IPS-18a (cell line): ENCODE data around the gene URGCP.

Source experiments
- H3K27ac ChIP-seq: one replicate; pipeline ENCODE4 v1.5.1; 2013; ENCODE audit warnings: low read length
- H3K27me3 ChIP-seq: one replicate; pipeline ENCODE4 v1.6.1; 2013; ENCODE audit warnings: mild to moderate bottlenecking, low read length; ENCODE audit not compliant: control insufficient read depth, insufficient read depth
- H3K36me3 ChIP-seq: one replicate; pipeline ENCODE4 v1.6.1; 2013; ENCODE audit warnings: low read depth, low read length; ENCODE audit not compliant: control insufficient read depth
- H3K4me1 ChIP-seq: one replicate; pipeline ENCODE4 v1.6.1; 2013; ENCODE audit warnings: low read depth, low read length; ENCODE audit not compliant: control insufficient read depth
- H3K4me3 ChIP-seq: one replicate; pipeline ENCODE4 v1.5.1; 2013; ENCODE audit warnings: low read length
- H3K9ac ChIP-seq: one replicate; pipeline ENCODE4 v1.6.1; 2013; ENCODE audit warnings: mild to moderate bottlenecking, low read length, moderate library complexity
- H3K9me3 ChIP-seq: one replicate; pipeline ENCODE4 v1.6.1; 2013; ENCODE audit warnings: low read depth, low read length; ENCODE audit not compliant: control insufficient read depth

Gene URGCP, protein sequence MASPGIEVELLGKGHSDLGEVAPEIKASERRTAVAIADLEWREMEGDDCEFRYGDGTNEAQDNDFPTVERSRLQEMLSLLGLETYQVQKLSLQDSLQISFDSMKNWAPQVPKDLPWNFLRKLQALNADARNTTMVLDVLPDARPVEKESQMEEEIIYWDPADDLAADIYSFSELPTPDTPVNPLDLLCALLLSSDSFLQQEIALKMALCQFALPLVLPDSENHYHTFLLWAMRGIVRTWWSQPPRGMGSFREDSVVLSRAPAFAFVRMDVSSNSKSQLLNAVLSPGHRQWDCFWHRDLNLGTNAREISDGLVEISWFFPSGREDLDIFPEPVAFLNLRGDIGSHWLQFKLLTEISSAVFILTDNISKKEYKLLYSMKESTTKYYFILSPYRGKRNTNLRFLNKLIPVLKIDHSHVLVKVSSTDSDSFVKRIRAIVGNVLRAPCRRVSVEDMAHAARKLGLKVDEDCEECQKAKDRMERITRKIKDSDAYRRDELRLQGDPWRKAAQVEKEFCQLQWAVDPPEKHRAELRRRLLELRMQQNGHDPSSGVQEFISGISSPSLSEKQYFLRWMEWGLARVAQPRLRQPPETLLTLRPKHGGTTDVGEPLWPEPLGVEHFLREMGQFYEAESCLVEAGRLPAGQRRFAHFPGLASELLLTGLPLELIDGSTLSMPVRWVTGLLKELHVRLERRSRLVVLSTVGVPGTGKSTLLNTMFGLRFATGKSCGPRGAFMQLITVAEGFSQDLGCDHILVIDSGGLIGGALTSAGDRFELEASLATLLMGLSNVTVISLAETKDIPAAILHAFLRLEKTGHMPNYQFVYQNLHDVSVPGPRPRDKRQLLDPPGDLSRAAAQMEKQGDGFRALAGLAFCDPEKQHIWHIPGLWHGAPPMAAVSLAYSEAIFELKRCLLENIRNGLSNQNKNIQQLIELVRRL

DNA sequence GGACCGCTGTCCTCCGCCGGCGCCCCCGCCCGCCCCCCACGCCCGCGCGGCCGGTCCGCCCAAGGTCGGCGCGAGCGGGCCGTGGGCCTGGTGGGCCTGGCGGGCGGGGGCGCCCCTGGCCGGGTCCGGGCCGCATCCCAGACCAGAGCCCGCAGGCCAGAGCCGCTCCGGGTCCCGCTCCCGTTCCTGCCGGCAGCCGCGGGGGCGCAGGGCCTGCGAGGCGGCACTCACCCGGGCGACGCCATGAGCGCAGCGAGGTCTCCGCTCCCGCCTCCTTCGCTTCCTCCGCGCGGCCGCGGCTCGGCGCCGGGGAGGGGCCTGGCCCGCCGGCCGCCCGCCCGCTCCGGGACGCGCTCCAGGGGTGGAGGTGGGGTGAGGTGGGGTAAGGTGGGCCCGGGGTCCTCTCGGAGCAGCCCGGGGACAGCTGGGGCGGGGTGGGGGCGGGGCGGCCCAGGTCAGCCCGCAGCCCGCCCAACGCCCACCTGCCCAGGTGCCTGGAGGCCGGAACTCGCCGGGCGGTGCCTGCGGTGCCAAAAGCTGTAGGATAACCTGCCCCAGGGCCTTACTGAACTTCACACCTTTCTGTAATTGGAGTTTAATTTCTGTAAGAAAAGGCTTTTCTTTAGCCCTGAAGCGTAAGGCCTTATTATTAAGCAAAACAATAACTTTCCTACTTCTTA lies at the start of gene URGCP:
Gene URGCP, minus strand, starts transcription at position 266 of the 680 bp plus-strand sequence. Its CDS starts 21 bp downstream, at position 245.
- Histone ChIP-seq H3K27me3 (no peaks in the 10 kb centered on the region), H3K36me3 (no peaks in the 10 kb centered on the region), H3K9me3 (no peaks in the 10 kb centered on the region), H3K27ac (no peak within 1 kb of the TSS), H3K4me3 (peak within 1 kb of the TSS; percentile 74), H3K4me1 (peaks cover 12% of the 10 kb centered on the region), H3K9ac (peak within 1 kb of the TSS; percentile 53)

DNA sequence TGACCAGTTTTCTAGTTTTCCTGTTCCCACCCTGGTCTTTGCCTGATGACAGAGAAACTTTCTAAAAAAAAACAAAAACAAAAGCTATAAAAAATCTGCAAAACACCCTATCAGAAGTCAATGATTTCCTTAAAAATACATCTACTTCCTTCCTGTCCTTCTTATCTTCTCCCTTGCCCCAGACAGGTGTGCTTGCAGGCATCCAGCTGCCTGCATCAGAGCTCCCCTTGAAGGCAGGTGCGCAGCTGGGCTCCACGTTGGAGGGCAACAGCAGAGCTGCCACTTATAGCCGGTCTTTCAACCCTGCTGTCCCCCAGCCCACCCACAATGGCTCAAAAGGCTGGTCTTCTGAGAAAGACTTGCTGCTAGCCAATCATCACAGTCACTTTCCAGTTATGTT lies 49.6 kb upstream of the URGCP start:
- Histone ChIP-seq H3K27ac (no peak overlapping the region), H3K4me1 (no peaks in the 10 kb centered on the region), H3K9me3 (no peaks in the 10 kb centered on the region), H3K36me3 (no peaks in the 10 kb centered on the region), H3K9ac (no peak overlapping the region), H3K4me3 (no peak overlapping the region), H3K27me3 (no peaks in the 10 kb centered on the region)

DNA sequence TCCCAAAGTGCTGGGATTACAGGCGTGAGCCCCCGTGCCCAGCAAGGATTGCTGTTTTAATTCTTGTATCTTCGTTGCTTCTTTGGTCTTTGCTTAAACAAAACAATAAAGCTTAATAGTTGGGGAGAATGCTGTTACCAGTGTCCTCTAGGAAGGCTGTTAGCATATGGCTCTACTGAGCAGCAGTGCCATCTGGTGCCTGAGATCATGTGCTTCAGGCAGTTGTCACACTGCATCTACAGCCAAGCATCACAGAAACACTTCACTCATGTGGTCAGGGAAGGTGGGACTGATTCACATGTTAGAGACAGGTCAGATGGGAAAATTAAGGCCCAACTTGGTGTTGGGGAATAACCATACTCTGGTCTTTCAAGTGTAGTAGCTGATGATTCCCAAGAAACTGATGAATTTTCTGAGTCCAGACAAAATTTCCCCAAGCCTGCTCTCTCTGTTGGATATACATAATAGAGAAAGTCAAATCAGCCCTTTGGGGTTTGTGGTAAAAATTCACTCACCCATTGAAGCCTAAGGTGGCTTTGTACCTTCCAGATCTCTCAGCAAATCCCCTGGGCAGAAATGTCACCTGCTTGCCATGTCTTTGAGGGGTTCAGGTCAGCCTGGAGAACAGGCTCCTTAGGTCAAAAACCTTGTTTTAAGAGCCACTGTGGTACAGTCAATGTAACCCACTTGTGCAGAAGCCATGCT lies 48.3 kb upstream of the URGCP start:
- Histone ChIP-seq H3K27ac (no peak overlapping the region), H3K36me3 (no peaks in the 10 kb centered on the region), H3K27me3 (no peaks in the 10 kb centered on the region), H3K4me3 (no peak overlapping the region), H3K4me1 (no peaks in the 10 kb centered on the region), H3K9me3 (no peaks in the 10 kb centered on the region), H3K9ac (no peak overlapping the region)

DNA sequence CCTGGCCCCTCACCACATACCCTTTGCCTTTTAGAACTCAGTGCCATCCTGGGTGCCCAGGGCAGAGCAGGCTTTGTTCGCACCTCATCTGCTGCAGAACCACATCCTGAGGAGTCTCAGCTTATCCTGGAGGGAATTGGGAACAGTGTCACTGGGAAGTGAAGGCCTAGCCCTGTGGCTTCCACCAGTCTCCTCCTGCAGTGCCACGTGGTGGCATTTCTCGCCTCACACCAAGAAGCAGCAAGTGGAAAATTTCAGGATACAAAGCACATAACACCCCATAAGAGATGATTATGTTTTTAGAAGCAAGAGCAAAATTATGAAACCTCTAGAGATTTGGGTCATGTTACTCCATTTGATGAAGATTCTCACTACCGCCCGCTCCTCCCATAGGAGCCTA lies 46.7 kb upstream of the URGCP start:
- no peaks in the 10 kb centered on the region for H3K4me1 ChIP-seq
- no peaks in the 10 kb centered on the region for H3K9me3 ChIP-seq
- H3K4me3 ChIP-seq = no peak overlapping the region
- no peak overlapping the region for H3K27ac ChIP-seq
- no peaks in the 10 kb centered on the region for H3K27me3 ChIP-seq
- no peaks in the 10 kb centered on the region for H3K36me3 ChIP-seq
- H3K9ac ChIP-seq = no peak overlapping the region

DNA sequence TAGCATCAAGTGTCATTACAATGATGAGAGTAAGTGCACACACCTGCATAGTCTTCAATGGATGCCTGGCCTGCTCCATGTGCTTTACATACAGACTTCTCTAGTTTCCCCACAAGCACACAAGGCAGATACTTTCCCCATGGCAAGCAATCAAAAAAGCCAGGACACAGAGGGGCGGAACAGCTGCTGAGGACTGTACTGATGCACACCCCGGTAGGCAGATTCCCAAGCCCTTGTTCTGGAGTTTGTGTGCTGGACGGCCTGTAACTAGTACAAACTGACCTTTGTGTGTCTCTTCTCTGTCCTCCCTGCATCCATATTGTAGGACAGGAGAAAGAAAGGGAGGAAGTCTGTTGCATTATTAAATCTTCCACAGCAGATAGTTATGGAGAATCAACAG lies 45.6 kb upstream of the URGCP start:
- no peaks in the 10 kb centered on the region for H3K27me3 ChIP-seq
- no peak overlapping the region for H3K4me3 ChIP-seq
- no peaks in the 10 kb centered on the region for H3K36me3 ChIP-seq
- no peaks in the 10 kb centered on the region for H3K4me1 ChIP-seq
- H3K9ac ChIP-seq = no peak overlapping the region
- no peak overlapping the region for H3K27ac ChIP-seq
- no peaks in the 10 kb centered on the region for H3K9me3 ChIP-seq

DNA sequence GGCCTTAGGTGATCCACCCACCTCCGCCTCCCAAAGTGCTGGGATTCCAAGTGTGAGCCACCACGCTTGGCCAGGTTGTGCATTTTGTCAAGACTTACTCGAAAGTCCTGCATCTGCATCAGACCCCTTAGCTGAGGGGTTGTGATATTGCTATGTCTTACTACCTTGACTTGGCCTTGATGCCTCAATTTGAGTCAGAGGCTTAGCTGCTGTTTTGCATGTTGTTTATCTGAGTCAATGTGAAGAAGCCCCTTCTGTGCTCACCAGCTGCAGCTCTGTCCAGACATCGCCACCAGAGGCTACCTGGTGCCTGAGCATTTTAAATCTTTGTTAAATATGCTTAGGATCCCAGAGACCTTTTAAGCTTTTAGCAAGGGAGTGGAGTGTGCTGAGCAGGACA lies 37.9 kb upstream of the URGCP start:
- Histone ChIP-seq H3K36me3 (no peaks in the 10 kb centered on the region), H3K9me3 (no peaks in the 10 kb centered on the region), H3K4me1 (no peaks in the 10 kb centered on the region), H3K27ac (no peak overlapping the region), H3K4me3 (no peak overlapping the region), H3K9ac (no peak overlapping the region), H3K27me3 (no peaks in the 10 kb centered on the region)

DNA sequence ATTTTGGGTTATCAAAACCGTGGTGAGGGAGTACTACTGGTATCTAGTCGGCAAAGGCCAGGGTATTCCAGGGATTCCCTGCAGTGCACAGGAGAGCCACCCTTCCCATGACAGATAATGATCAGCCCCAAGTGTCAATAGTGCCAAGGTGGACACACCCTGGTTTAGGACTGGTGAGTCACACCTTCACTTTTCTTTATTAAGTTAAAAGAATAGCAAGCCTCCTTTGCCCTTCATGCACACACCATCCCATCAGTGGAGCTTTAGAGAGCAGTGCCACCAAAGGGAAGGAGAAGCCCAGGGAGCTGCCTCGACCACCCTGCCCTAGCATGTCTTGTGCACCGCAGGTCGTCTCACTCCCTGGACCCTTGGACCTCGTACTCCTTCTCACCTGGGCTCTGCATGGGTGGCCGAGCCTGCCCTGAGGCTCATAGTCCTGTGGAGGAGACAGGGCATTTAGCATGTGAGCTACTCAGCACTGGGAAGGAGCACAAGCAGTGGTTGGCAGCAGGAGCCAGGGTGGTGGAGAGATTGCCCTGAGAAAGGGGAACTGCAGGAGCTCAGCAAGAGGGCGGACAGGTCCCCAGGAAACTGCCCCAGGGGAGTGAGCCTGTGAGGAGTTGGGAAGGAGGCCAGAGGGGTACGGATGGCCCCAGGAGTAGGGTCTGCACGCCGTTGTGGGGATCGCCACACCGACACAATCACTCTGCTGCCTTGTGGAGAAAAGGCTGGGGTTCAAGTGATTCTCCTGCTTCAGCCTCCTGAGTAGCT lies 37.2 kb upstream of the URGCP start:
- no peak overlapping the region for H3K9ac ChIP-seq
- no peak overlapping the region for H3K4me3 ChIP-seq
- H3K27me3 ChIP-seq = no peaks in the 10 kb centered on the region
- H3K36me3 ChIP-seq = no peaks in the 10 kb centered on the region
- H3K9me3 ChIP-seq = no peaks in the 10 kb centered on the region
- no peak overlapping the region for H3K27ac ChIP-seq
- H3K4me1 ChIP-seq = no peaks in the 10 kb centered on the region

DNA sequence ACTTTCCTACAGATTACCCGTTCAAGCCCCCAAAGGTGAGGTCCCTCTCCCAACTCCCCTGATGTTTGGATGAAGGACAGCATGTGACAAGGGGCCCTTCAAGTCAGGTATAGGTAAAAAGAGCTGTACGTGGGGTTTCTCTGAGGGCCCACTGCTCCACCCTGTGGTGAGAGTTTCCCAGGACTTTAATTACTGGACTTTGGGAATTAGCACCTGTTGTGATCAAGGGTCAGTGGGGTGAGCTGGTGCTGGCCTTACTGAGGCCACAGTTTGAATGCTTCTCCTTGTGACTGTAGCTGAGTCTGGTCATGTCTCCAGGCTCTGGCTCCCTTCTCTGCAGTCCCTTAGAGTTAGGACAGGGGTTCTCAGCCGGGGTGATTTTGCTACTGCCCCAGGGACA lies 36.6 kb upstream of the URGCP start:
- Histone ChIP-seq H3K4me3 (no peak overlapping the region), H3K4me1 (no peaks in the 10 kb centered on the region), H3K27ac (no peak overlapping the region), H3K9ac (no peak overlapping the region), H3K9me3 (no peaks in the 10 kb centered on the region), H3K36me3 (no peaks in the 10 kb centered on the region), H3K27me3 (no peaks in the 10 kb centered on the region)

DNA sequence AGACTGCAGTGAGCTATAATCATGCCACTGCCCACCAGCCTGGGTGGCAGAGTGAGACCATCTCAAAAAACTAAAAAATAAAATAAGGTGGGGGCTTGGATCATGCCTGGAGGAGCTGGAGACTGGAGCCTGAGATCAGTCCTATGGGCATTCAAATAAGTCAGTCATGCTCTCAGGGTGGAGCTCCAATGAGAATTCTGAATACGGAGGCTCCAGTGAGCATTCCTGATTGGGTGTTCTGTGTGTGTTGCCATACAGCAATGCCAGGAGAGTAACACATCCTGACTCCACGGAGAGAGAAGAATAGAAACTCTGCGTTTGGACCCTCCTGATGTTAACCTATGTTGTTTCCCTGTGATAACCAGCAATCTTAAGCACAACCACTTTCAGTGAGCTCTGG lies 35.9 kb upstream of the URGCP start:
- no peaks in the 10 kb centered on the region for H3K36me3 ChIP-seq
- H3K9me3 ChIP-seq = no peaks in the 10 kb centered on the region
- no peak overlapping the region for H3K9ac ChIP-seq
- no peaks in the 10 kb centered on the region for H3K27me3 ChIP-seq
- no peaks in the 10 kb centered on the region for H3K4me1 ChIP-seq
- H3K4me3 ChIP-seq = no peak overlapping the region
- no peak overlapping the region for H3K27ac ChIP-seq

DNA sequence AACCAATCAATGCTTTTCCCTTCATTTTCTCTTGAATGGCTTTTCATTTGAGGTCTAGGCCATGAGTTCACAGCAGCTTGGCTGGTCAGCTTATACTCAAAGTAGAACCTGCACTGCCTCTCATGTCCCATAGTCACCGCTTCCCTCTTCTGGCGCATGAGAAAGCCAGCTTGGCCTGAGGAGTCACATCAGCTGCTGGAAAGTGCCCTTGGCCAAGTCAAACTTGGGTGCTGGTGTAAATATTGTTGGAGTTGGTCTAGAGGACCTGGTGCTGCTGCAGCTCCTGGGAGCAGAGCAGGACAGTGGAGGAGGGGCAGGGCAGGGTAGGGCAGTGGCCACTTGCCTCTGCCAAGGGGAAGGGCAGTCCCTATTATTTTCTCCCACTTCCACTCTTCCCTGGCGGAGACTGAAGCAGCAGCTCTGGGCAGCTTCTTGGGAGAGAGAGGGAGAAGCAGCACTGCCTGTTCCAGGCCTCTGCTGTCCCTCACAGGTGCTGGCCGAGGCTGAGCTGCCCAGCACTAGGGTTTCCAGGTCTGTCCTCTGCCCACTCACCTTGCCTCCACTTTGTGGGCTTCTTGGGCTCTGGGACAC lies 32.6 kb upstream of the URGCP start:
- no peak overlapping the region for H3K4me3 ChIP-seq
- no peak overlapping the region for H3K27ac ChIP-seq
- no peaks in the 10 kb centered on the region for H3K4me1 ChIP-seq
- H3K9ac ChIP-seq = no peak overlapping the region
- no peaks in the 10 kb centered on the region for H3K36me3 ChIP-seq
- no peaks in the 10 kb centered on the region for H3K9me3 ChIP-seq
- no peaks in the 10 kb centered on the region for H3K27me3 ChIP-seq
